ENCODE data around the gene ARL16. TPM values are rescaled to one million over a fixed set of nuclear protein-coding genes. Genes with fewer than 3 reads are reported as not detected.

Gene ARL16
- total and polyA plus RNA-seq, 11 donors = 10.2 to 23.6 (median 15.9) TPM

DNA sequence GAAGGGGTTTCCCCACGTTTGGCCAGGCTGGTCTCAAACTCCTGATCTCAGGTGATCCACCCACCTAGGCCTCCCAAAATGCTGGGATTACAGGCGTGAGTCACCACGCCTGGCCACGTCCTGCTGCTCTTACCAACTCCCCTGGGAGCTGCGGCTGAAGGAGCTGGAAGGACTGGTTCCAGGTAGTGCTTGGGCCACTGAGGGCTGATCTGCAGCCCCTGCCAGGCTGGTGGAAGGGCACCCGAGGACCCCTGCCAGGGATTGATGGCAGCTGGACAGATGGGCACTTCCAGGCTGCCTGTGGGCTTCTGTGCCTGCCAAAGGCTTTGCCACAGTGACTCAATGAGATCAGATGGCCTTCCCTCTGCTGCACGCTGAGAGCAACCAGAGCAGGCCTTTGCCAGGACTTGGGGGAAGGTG lies 19.5 kb downstream of the ARL16 start:
- DNase-seq (no peak), ATAC-seq (no peak)
- H3K27ac ChIP-seq = no peak overlapping the region
- 76 to 88% (median 81%) methylated on average over 7 of the region's 7 CpGs for WGBS, 4 donors
- H3K36me3 ChIP-seq = peaks cover 0 to 18% (median 6%) of the 10 kb centered on the region in 9 donors
- intact Hi-C loops (cut with DNase I) = loop anchor here in 1 of 10 donors (2.0 kb wide), 1 partner anchor 27 kb away; the partner anchor contains the start of genes NPLOC4 and TSPAN10
- no peak overlapping the region for H3K4me3 ChIP-seq
- no peaks in the 10 kb centered on the region for H3K27me3 ChIP-seq
- peaks cover 0 to 29% (median 16%) of the 10 kb centered on the region in 12 donors for H3K4me1 ChIP-seq
- no peaks in the 10 kb centered on the region for H3K9me3 ChIP-seq
- TF ChIP-seq CTCF (IDR thresholded peaks at IDR 0.05) (no peak), POLR2A (IDR thresholded peaks at IDR 0.05) (no peak)

GRCh38 chr17:81662002-81662401 lies 21.6 kb downstream of the ARL16 start:
- WGBS, 4 donors = 94 to 96% (median 95%) methylated on average over 4 of the region's 4 CpGs
- intact Hi-C loops (cut with DNase I) = no loop called here
- no peak overlapping the region for H3K27ac ChIP-seq
- H3K4me1 ChIP-seq = peaks cover 0 to 18% (median 10%) of the 10 kb centered on the region in 12 donors
- ATAC-seq (no peak), DNase-seq (no peak)
- no peaks in the 10 kb centered on the region for H3K9me3 ChIP-seq
- H3K4me3 ChIP-seq = no peak overlapping the region
- no peaks in the 10 kb centered on the region for H3K27me3 ChIP-seq
- H3K36me3 ChIP-seq = peaks cover 0 to 7% (median 3%) of the 10 kb centered on the region in 9 donors
- TF ChIP-seq CTCF (IDR thresholded peaks at IDR 0.05) (no peak), POLR2A (IDR thresholded peaks at IDR 0.05) (no peak)

DNA sequence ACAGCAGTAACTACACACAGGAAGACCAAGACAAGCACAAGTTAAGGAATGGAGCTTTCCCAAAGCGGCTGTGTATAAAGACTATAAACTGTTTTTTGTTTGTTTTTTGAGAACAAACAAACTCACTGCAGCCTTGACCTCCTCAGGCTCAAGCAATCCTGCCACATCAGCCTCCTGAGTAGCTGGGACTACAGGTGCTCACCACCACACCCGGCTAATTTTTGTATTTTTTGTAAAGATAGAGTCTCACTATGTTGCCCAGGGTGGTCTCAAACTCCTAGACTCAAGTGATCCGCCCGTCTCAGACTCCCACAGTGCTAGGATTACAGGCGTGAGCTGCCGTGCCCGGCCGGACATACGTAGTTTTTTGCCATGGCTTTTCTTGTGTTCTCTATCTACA lies 23.2 kb downstream of the ARL16 start:
- Histone ChIP-seq H3K4me1 (peaks cover 0 to 21% (median 5%) of the 10 kb centered on the region in 12 donors), H3K9me3 (no peaks in the 10 kb centered on the region), H3K4me3 (no peak overlapping the region), H3K27me3 (no peaks in the 10 kb centered on the region), H3K27ac (no peak overlapping the region), H3K36me3 (peaks cover 0 to 7% (median 3%) of the 10 kb centered on the region in 9 donors)
- no peak for ATAC-seq
- no peak for TF ChIP-seq POLR2A (IDR thresholded peaks at IDR 0.05)
- no peak for TF ChIP-seq CTCF (IDR thresholded peaks at IDR 0.05)
- no peak for DNase-seq
- WGBS, 4 donors = 88 to 96% (median 95%) methylated on average over 9 of the region's 9 CpGs
- intact Hi-C loops (cut with DNase I) = no loop called here

GRCh38 chr17:81659038-81659437 lies 24.6 kb downstream of the ARL16 start:
- Histone ChIP-seq H3K4me3 (no peak overlapping the region), H3K4me1 (peaks cover 0 to 15% (median 0%) of the 10 kb centered on the region in 12 donors), H3K27me3 (peaks cover 0 to 1% (median 0%) of the 10 kb centered on the region in 9 donors), H3K9me3 (no peaks in the 10 kb centered on the region), H3K36me3 (peaks cover 0 to 1% (median 0%) of the 10 kb centered on the region in 9 donors), H3K27ac (no peak overlapping the region)
- TF ChIP-seq CTCF (IDR thresholded peaks at IDR 0.05) (no peak), POLR2A (IDR thresholded peaks at IDR 0.05) (no peak)
- DNase-seq = no peak
- intact Hi-C loops (cut with DNase I) = no loop called here
- ATAC-seq = no peak
- WGBS, 4 donors = 62 to 74% (median 68%) methylated on average over 5 of the region's 5 CpGs

Data from heart left ventricle (tissue), 16 donors.